Measurements from ENCODE around the gene STK24.

GRCh38 chr13:98429081-98429480 is 147.8 kb downstream of the STK24 start:
- no peak for TF ChIP-seq CTCF (conservative IDR thresholded peaks at IDR 0.05)
- TF ChIP-seq ZFX (IDR thresholded peaks at IDR 0.05): no peak
